Neural cell (in vitro differentiated cells): ENCODE results near the gene SUMF1.

Source experiments
- EZH2 ChIP-seq: fragments of 200-600, 300-800 bp; shearing (Covaris generic), sonication (generic); IDR thresholded peaks from 2 replicates; pipeline ENCODE4 v1.6.1; 2014; ENCODE audit warnings: antibody characterized with exemption, low read length, borderline replicate concordance, mild to moderate bottlenecking; ENCODE audit not compliant: insufficient read depth, poor library complexity, severe bottlenecking
- REST ChIP-seq: IDR thresholded peaks from 2 replicates; pipeline ENCODE4 v1.6.1; 2012; ENCODE audit warnings: borderline replicate concordance

DNA sequence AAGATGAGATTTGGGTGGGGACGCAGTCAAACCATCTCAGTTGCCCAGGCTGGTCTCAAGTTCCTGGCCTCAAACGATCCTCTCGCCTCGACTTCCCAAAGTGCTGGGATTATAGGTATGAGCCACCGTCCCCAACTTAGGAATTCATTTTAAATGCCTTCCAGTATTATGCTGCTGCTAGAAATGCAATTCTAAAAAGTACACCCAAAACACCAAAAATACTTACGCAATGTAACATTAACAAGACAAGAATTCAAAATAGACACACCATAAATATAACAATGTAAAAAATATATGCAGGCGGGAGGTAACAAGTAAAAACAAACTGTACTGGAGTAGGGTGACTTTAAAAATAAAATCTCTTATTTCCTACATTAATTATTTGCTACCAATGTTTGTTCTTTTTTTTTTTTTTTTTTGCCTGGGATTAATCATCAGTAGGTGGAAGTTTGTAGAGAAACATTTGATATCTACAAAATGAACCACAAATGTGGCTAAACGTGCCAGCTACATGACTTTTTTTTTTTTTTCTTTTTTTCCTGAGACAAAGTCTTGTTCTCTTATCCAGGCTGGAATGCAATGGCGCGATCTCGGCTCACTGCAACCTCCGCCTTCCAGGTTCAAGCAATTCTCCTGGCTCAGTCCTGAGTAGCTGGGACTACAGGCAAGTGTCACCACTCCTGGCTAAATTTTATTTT lies 107.1 kb downstream of the SUMF1 start:
- TF ChIP-seq EZH2 (no peak), REST (no peak)
